Mesodermal cell (in vitro differentiated cells): ENCODE measurements around the gene FUT1.
"Not testable (repeated sequence)": the region's sequence is repeated elsewhere in the genome, so short reads cannot be mapped to it uniquely, and the experiment has no call there.

ENCODE experiments used
- H3K27ac ChIP-seq: 2 replicates; pipeline ENCODE4 v1.7.0; 2013; ENCODE audit warnings: mild to moderate bottlenecking, low read depth, low read length, moderate library complexity; ENCODE audit not compliant: severe bottlenecking
- H3K36me3 ChIP-seq: 2 replicates; pipeline ENCODE4 v1.7.1; 2013; ENCODE audit warnings: mild to moderate bottlenecking, low read length, moderate library complexity; ENCODE audit not compliant: control insufficient read depth, insufficient read depth
- H3K4me1 ChIP-seq: one replicate; pipeline ENCODE4 v1.7.1; 2013; ENCODE audit warnings: mild to moderate bottlenecking, low read length; ENCODE audit not compliant: insufficient read depth, control insufficient read depth, poor library complexity, severe bottlenecking
- H3K4me3 ChIP-seq: 2 replicates; pipeline ENCODE4 v1.7.0; 2013; ENCODE audit warnings: low read length, control low read depth, mild to moderate bottlenecking; ENCODE audit not compliant: insufficient read depth, poor library complexity, severe bottlenecking; ENCODE audit errors: extremely low read depth
- H3K9me3 ChIP-seq: 2 replicates; pipeline ENCODE4 v1.7.1; 2013; ENCODE audit warnings: mild to moderate bottlenecking, low read length, moderate library complexity; ENCODE audit not compliant: control insufficient read depth
- WGBS, 2 experiments: methylation state at CpG; one replicate each; pipeline ENCODE4 v1.1.5; 2013; ENCODE audit warnings: missing lambda C conversion rate in 2 of 2; ENCODE audit not compliant: insufficient coverage in 2 of 2; 5-methylcytosine and 5-hydroxymethylcytosine counted together

Gene FUT1

DNA sequence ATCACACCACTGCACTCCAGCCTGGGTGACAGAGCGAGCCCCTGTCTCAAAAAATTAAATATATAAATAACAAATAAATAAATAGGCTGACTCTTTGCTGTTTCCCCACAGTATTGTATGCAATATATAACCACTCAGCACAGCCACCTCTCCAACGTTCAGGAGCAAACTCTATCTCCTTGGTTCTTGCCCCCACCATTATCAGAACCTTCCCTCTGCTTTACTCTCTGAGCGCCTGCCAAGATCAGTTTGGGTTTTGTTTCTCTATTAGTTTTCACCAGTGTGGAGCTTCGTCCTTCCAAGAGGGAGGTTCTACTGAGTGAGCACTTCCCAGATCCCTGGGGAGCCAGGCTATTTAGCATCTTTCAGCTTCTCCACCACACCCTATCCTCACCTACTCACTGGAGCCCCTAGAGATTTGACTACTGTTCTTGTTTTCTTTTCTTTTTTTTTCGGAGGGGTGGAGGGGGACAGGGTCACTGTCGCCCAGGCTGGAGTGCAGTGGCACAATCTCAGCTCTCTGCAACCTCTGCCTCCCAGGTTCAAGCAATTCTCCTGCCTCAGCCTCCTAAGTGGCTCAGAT, 15.8 kb upstream of the FUT1 start:
- H3K27ac ChIP-seq, H3K4me3 ChIP-seq, H3K9me3 ChIP-seq, H3K4me1 ChIP-seq, H3K36me3 ChIP-seq: not testable (repeated sequence)
- 37 to 50% methylated on average over 1 to 2 of the region's 6 CpGs for WGBS, 2 experiments

GRCh38 chr19:48765816-48766215, 13.4 kb upstream of the FUT1 start:
- H3K4me1 ChIP-seq, H3K4me3 ChIP-seq, H3K27ac ChIP-seq, H3K36me3 ChIP-seq, H3K9me3 ChIP-seq: not testable (repeated sequence)
- WGBS, 2 experiments, result no CpG with 5 or more reads among the region's 5 CpGs

- Histone ChIP-seq H3K27ac (no peak overlapping the region), H3K36me3 (no peaks in the 10 kb centered on the region), H3K9me3 (no peaks in the 10 kb centered on the region), H3K4me1 (no peaks in the 10 kb centered on the region), H3K4me3 (no peak overlapping the region)
- WGBS, 2 experiments, result 86 to 89% methylated on average over 14 to 15 of the region's 16 CpGs
Measured at GRCh38 chr19:48760504-48761205, 8.2 kb upstream of the FUT1 start.

- Histone ChIP-seq H3K4me3 (no peak overlapping the region), H3K36me3 (no peaks in the 10 kb centered on the region), H3K9me3 (no peaks in the 10 kb centered on the region), H3K27ac (no peak overlapping the region), H3K4me1 (no peaks in the 10 kb centered on the region)
- WGBS, 2 experiments, result 88 to 95% methylated on average over 7 to 8 of the region's 14 CpGs
Measured at GRCh38 chr19:48757741-48758144, 5.3 kb upstream of the FUT1 start.

DNA sequence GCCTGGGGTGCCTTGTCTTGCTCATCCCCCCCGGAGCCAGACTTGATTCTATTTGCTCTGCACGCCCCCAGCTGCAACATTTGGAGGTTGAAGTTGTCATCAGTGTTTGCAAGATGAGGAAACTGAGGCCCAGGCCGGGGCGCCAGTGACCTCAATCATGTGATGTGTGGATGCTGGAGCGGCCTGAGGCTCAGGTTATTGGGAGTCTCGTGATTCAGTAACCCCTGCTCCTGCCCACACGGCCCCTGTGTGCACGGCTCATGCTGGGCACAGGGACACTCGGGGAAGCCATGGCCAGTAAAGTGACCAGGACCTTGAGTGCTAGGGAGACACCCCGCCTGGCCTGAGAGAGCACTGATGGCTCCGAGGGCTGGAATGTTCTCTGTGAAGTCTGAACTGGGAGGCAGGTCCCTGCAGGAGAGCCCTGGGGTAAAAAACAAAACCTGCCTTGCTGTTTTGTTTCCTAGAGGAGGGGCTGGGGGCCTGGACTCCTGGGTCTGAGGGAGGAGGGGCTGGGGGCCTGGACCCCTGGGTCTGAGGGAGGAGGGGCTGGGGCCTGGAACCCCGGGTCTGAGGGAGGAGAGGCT, 4.7 kb upstream of the FUT1 start:
- 86 to 89% methylated on average over 9 to 10 of the region's 12 CpGs for WGBS, 2 experiments
- Histone ChIP-seq H3K27ac (no peak overlapping the region), H3K4me1 (no peaks in the 10 kb centered on the region), H3K36me3 (no peaks in the 10 kb centered on the region), H3K9me3 (no peaks in the 10 kb centered on the region), H3K4me3 (no peak overlapping the region)

DNA sequence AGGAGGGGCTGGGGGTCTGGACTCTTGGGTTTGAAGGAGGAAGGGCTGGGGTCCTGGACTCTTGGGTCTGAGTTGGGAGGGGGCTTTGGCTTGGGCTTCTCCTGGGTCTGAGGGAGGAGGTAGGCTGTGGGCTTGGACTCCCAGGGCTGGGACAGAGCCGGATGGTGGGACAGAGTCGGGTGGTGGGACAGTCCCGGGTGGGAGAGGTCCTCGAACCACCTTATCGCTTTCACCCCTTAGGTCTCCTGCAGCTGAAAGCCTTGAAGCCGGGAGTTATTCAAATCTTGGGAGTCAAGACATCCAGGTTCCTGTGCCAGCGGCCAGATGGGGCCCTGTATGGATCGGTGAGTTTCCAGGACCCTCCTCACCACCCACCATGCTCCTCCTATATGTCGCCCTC, 4.2 kb upstream of the FUT1 start:
- H3K36me3 ChIP-seq, result no peaks in the 10 kb centered on the region
- no peaks in the 10 kb centered on the region for H3K4me1 ChIP-seq
- H3K27ac ChIP-seq, result no peak overlapping the region
- no peaks in the 10 kb centered on the region for H3K9me3 ChIP-seq
- 95 to 96% methylated on average over 6 to 9 of the region's 9 CpGs for WGBS, 2 experiments
- no peak overlapping the region for H3K4me3 ChIP-seq

DNA sequence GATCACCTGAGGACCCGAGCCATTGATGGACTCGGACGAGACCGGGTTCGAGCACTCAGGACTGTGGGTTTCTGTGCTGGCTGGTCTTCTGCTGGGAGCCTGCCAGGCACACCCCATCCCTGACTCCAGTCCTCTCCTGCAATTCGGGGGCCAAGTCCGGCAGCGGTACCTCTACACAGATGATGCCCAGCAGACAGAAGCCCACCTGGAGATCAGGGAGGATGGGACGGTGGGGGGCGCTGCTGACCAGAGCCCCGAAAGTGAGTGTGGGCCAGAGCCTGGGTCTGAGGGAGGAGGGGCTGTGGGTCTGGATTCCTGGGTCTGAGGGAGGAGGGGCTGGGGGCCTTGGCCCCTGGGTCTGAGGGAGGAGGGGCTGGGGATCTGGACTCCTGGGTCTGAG, 3.8 kb upstream of the FUT1 start:
- WGBS, 2 experiments, result 91 to 92% methylated on average over 9 of the region's 11 CpGs
- Histone ChIP-seq H3K4me3 (no peak overlapping the region), H3K4me1 (no peaks in the 10 kb centered on the region), H3K36me3 (no peaks in the 10 kb centered on the region), H3K27ac (no peak overlapping the region), H3K9me3 (no peaks in the 10 kb centered on the region)

- Histone ChIP-seq H3K4me3 (no peak overlapping the region), H3K4me1 (no peaks in the 10 kb centered on the region), H3K9me3 (no peaks in the 10 kb centered on the region), H3K36me3 (no peaks in the 10 kb centered on the region), H3K27ac (no peak overlapping the region)
- WGBS, 2 experiments, result 86 to 100% methylated on average over 1 to 5 of the region's 5 CpGs
Measured at GRCh38 chr19:48755787-48756186, 3.3 kb upstream of the FUT1 start.

- Histone ChIP-seq H3K4me1 (no peaks in the 10 kb centered on the region), H3K4me3 (no peak within 1 kb of the TSS), H3K9me3 (no peaks in the 10 kb centered on the region), H3K27ac (no peak within 1 kb of the TSS), H3K36me3 (no peaks in the 10 kb centered on the region)
- 93 to 94% methylated on average over 4 of the region's 4 CpGs for WGBS, 2 experiments
Measured at GRCh38 chr19:48755084-48755641, 2.7 kb upstream of the FUT1 start, which contains the start of gene FGF21. Gene FGF21, plus strand, starts transcription at chr19:48755524. Its CDS starts 713 bp downstream, at chr19:48756237.

DNA sequence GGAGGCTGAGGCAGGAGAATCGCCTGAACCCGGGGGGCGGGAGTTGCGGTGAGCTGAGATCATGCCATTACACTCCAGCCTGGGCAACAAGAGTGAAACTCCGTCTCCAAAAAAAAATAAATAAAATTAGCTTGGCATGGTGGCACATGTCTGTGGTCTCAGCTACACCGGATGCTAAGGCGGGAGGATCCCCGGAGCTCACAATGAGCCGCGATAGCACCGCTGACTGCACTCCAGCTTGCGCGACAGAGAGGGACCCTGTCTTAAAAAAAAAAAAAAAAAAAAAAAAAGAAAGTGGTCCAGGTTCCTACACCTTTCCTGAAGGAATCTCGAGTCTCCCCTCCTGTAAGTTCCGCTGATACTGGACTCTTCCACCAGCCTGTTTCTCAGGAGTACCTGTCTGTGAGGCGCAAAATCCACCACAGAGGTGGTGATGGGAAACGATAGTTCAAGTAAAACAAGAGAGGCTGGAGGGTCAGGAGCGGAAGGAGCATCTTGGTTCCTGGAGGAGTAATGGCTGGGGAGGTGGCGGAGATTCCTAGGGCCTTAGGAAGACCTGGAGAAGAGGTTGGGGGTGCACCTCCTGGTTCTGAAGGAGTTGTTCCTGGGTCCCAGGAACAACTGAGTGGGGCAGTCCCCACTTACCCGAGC, 471 bp downstream of the FUT1 start:
- Histone ChIP-seq H3K27ac (no peak overlapping the region), H3K4me3 (peak overlapping the region; percentile 39), H3K9me3 (no peaks in the 10 kb centered on the region), H3K36me3 (no peaks in the 10 kb centered on the region), H3K4me1 (no peaks in the 10 kb centered on the region)
- 54 to 62% methylated on average over 15 to 17 of the region's 20 CpGs for WGBS, 2 experiments
